T1000 (cell line): ENCODE measurements around the gene USP53.
"Not testable (repeated sequence)": the region's sequence is repeated elsewhere in the genome, so short reads cannot be mapped to it uniquely, and the experiment has no call there.

Source experiments
- DNase-seq: peaks from one replicate; lab custom pipeline; 2025; ENCODE audit warnings: mixed read lengths; lab: John Stamatoyannopoulos, UW

USP53 gene

DNA sequence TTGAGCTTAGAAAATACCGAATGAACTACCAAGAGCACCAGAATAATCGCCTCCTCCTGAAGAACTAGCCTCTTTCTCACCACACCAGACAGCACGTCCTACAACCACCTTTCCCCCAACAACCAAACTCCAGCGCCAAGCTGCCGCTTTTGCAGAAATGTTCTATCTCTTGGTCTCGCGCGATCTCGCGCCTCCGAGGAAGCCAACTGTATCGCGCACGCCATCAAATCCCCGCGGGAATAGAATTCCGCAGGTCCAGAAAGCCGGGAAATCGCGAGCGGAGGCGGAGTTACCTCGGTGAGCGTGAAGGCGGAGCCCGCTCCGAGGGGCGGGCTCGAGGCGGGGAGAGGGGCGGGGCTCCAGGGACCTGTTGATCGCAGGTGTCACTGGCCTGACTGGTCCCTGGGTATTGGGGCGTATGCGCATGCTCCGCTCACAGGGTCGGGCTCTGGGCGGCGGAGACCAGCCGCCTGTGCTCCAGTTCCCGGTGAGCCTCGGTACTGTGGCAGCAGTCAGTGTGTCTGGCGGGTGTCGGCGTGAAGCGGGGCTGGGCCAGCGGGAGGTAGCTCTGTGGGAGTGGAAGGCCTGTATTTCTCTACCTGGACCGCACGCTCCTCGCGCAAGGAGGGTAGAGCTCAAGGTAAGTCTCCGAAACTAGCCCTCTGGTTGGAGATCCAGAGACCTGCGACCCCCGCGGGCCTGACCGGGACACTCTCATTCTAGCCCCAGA is at the start of gene USP53:
Gene USP53 (plus strand): TSS at position 480 of the 730 bp plus-strand sequence. CDS start 27,047 bp downstream, outside the sequence.
- DNase-seq = peak; percentile 99

DNA sequence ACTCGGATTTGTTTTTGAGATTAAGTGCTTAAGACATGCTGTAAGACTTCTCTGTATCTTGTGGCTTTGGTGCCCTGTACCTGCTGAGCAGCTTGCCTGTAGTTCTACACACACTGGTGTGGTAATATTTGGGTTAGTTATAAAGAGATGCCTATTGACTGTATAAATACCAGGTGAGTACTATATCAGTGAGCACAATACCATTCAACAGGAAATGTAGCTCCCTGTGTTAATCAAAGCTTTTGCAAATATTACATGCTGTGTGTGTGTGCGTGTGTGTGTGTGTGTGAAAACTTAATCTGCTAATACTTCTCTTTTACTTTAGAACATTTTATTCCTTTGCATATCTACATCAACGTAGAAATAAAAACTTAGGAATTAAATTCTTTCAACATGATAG is 46.7 kb upstream of the USP53 start:
- no peak for DNase-seq

DNA sequence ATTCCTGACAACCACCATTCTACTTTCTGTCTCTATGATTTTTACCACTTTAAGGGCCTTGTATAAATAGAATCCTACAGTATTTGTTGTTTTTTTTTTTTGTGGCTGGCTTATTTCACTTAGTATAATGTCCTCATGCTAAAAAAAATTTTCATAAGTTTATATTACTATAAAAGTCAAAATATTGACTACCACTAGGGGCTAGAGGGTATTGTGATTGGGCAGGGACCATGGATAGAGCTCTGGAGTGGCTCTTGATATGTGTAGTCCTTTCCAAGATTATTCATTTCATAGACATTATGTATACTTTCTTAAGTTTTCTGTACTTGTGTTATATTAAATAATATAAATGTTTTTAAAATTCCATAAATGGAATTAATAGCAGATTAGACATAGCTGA is 42.3 kb upstream of the USP53 start:
- no peak for DNase-seq

DNA sequence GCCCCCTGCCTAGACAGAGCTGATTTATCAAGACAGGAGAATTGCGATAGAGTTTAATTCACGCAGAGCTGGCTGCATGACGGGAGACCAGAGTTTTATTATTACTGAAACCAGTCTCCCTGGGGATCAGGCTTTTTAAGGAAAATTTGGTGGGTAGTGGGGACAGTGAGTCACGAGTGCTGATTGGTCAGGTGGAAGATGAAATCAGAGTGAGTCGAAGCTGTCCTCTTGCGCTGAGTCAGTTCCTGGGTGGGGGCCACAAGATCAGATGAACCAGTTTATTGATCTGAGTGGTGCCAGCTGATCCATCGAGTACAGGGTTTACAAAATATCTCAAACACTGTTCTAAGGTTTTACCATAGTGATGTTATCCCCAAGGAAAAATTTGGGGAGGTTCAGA is 40.3 kb upstream of the USP53 start:
- DNase-seq = peak; percentile 28

DNA sequence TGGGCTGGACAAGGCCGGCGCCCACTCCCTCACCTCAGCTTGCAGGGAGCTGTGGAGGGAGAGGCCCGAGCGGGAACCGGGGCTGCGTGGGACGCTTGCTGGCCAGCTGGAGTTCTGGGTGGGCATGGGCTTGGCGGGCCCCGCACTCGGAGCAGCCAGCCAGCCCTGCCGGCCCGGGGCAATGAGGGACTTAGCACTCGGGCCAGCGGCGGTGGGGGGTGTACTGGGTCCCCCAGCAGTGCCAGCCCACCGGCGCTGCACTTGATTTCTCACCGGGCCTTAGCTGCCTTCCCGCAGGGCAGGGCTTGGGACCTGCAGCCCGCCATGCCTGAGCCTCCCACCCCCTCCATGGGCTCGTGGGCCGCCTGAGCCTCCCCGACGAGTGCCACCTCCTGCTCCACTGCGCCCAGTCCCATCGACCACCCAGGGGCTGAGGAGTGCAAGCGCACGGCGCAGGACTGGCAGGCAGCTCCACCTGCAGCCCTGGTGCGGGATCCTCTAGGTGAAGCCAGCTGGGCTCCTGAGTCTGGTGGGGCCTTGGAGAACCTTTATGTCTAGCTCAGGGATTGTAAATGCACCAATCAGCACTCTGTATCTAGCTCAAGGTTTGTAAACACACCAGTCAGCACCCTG is 38.7 kb upstream of the USP53 start:
- DNase-seq = not testable (repeated sequence)

DNA sequence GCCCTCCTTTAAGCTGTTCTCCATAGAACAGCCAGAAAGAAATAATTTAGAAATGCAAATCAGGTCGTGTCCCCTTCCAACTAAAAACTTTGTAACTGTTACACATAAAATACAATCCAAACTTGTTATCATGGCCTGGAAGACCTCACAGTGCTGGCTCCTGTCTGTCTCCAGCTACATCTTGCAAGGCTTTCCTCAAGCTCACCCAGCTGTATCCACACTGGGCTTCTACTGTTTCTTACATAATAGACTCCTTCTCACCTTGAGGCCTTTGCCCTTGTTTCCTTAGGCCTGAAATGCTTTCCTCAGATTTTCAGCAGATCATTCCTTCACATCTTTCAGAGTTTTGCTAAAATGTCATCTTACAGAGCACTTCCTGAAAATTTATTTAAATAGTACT is 33.5 kb upstream of the USP53 start:
- no peak for DNase-seq

DNA sequence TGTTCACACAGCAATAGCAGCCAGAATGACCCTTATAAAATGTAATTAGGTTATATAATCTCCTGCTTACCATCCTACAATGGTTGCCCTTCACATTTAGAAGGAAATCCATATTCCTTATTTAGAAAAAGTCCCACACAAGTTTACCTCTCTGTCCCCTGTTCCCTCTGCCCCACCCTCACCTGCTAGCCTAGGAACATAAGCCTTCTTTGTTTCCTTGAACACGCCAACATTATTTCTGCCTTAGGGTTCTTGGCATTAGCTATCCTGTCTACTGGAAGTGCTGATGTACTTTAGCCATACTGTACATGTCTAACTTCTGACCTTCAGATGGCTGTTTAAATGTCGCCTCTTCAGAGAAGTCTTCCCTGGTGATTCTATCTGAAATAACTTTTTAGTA is 28.4 kb upstream of the USP53 start:
- DNase-seq = no peak

DNA sequence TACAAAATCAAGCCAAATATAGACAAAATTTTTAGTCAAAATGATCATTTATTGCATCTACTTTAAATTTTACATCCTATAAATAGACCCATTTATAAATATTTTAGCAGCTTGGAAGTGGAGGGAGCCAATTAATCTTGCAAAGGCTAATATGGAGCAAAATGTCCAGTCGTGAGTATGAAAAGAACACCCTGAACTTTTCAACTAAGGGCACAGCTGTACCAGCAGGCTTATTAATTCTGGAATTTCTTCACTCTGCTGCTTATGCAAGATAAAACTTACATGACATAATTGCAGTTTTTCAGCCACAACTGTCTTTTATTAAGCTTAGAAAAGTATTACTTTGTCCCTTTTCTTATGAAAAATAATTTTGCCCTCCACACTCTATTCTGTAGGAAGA is 22.9 kb upstream of the USP53 start:
- no peak for DNase-seq

DNA sequence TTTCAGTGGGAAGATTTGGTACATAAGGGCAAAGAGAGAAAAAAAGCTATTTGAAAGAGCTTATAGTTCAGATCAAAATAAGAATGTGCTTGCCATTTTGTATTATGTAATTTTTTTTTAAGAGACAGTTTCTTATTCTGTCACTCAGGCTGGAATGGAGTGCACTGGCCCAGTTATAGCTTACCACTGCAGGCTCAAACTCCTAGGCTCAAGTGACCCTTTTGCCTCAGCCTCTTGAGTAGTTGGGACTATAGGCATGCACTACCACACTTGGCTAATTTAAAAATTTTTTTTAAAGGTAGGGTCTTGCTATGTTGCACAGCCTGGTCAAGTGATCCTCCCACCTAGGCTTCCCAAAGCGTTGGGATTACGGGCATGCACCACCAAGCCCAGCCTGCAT is 22.2 kb upstream of the USP53 start:
- no peak for DNase-seq

DNA sequence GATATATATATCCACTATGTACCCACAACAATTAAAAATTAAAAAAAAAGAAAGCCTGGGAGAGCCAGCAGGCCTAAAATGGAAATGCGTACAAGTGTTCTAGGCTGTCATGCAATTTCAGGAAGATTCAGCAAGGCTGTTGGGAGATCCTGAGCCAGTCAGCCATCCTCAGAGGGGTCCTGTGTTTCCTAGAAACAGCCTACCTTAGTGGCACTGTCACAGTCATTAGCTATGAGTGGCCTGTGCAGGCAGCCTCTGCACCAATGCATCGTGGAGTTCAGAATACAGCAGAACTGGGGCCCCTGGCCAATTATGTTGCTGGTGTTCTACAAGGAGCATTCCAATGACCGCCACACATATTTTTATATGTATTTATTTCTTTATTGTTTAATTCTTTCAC is 21.0 kb upstream of the USP53 start:
- DNase-seq = no peak

DNA sequence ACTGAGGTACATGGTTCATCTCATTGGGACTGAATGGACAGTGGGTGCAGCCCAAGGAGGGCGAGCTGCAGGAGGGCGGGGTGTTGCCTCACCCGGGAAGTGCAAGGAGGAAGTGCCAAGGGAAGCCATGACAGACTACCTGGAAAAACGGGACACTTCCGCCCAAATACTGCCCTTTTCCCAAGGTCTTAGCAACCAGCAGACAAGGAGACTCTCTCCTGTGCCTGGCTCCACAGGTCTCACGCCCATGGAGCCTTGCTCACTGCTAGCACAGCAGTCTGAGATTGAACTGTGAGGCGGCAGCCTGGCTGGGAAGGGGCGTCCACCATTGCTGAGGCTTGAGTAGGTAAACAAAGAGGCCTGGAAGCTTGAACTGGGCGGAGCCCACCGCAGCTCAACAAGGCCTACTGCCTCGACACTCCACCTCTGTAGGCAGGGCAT is 14.7 kb upstream of the USP53 start:
- no peak for DNase-seq

DNA sequence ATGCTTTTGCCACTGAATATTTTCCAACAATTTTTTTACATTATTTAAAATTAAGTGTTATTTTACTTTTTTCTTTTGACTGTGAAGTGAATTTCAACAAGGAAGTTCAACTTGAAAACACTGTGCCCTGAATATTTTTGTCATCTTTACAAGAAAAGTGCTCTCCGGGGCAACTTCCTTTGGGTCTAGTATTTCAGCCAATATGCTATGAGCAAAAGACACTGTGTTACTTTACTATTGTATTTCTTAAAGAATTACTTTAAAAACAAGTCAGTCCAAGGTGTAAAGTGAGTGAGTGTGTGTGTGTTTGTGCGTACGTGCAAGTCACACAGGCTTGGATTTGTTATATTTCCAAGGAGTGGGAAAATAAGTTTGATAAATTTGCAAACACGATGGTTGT is 7.6 kb upstream of the USP53 start:
- DNase-seq = no peak

DNA sequence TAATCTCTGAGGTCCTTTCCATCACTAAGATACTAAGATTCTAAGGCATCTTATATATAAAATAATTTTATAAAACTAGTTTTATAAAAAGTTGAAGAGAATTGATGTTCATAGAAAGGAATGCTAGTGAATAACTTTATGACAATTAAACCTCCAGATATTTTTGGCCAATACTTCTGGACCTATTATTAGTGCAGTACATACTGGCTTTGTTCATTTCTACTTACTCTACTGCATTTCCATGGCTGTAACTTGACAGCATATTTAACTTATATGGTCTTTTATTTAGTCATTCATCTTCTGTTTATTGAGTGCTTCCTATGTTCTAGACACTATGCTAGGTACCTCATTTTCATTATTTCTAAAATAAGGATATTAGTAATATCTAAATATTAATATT is 6.8 kb upstream of the USP53 start:
- no peak for DNase-seq

DNA sequence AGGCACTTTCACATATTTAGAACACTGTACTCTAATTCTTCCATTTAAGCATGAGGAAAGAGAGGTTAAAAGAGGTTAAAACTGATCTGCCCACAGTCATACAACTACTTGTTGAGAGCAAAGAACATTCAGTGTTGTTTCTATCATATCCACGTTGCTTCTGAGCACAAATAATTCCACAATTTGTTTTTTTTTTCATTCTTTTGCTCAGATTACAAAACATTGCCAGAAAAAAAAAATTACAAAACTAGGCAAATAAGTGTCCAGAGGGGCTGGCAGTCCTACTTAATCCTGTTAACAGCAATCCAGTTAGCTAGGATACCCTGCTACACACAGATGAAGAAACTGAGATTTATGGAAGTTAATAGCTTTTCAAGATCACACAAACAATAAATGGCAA is 6.3 kb upstream of the USP53 start:
- DNase-seq = no peak

DNA sequence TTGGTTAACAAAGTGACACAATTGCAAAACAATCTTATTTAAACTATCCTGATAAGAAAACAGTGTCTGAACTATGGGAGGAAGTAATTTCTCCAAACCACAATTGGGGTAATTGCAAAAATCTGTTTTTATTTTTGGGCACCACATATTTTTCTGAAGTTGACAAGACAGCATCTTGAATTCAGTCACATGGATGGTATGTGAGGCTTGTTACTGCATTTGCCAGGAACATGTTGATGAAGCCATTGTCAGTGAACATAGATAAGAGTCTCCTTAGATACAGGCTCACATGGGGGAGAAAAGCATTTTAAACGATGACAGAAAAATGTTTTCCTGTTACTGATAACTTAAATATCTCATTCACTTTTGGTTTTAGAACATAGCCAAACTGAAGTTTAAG is 5.5 kb upstream of the USP53 start:
- DNase-seq = no peak

DNA sequence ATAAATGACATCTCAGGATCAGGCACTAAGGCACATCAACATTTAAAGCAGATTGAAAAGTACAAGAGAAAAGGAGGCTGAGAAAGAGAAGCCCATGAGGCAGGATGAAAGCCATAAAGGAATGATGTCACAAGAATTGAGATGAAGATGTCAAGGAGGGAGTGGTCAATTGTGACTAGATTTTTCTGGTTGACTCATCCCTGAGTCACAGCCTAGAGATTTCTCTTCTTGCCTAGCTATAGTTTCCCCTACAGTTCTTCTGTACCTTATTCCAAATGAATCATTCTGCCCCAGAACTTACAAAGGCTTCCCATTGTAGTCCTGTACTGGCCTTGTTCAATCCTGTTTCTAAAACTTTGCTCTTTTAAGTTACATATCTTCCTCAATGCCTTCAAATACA is 3.4 kb upstream of the USP53 start:
- peak; percentile 51 for DNase-seq

DNA sequence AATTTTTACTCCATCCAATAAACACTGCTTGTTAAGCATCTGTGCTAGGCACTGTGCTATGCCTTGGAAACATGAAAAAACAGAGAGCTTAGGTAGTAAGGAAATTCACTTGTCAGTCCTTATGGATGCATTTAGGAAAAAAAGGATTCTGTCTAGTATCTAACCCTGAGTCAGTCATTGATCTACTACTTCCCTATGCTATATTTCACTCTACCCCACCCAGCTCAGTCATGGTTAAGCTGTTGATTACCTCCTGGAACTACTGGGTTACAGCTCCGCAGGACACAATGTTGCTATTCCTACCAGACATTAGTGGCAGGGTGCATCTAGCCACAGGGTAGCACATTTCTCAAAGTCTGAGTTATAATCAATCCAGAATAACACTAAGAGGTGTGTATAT is 2.9 kb upstream of the USP53 start:
- no peak for DNase-seq

DNA sequence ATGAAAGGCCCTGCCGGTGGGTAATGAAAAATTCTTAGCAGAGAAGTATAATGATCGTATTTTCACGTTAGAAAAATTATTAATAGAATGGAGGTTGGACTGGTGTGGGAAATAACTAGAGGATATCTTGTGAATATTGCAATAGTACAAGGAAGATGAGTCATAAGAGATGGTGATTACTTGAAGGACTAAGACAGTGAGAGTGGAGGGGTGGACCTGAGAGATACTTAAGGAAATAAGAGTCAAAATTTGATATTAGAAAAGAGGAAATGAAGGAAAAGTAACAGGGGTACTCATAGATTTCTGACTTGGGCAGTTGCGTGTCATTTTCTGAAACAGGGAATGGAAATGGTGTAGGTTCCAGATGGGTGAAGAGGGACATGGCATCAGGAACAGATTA is 1.7 kb upstream of the USP53 start:
- DNase-seq = no peak

DNA sequence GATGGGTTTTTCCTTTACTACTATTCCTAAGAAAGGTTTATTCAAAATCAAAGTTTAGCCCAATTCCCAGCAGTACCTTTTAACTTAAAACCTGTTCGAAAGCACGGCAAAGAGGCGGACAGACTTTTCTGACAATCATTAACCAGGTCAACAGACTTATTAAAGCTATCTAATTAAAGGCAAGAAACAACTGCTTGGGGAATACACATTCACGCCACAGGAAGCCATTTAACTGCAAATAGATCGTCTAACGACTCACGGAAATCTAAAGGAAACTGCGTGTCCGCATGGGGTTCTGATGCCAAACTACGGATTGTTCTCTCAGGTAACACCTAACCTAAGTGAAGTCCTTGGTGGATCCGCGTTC is 663 bp upstream of the USP53 start:
- DNase-seq = no peak

DNA sequence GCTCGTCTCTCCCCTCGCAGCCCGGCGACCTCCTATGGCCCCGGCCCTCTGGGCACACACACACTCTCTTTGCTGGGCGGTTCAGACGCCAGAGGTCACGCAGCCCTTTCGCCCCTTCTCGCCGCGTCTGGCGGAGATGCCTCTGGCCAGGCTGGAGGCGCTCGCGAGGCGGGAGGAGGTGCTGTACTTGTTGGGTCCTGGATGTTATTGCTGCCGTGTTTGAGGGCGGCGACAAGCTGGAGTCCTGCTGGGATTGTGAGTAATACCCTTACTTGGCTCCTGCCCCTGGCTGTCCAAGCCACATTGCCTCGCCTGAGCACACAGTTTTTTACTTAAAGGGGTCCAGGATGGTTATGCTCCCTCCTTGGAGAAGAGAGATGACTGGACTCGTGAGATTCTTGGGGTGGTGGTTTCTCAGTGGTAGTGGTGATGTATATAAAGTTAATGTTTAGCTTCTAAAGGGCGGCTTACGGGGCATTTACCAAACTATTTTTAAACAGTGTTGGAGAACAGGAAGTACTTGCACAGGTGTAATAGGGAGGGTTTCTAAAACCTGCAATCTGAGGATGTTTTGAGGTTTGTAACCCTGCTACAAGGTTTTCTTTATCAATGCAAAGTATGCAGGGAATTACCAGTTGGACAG is 572 bp downstream of the USP53 start:
- peak; percentile 85 for DNase-seq

DNA sequence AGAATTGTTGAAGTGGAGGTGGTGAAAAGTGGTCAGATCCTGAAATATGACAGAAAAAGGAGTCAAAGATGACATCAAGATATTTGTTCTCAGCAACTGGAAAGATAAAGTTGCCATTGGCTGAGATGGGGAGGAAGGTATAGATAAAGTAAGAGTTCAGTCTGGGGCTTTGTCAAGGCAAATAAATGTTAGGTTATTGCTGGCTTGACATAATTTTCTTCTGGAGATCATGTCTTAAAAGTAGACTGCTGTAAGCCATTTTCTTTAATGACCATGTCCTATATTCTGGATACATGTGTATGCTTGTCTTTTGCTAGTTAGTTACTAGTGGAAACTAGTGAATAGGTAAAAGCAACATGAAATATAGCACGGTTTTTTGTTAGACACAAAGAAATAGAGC is 5.6 kb downstream of the USP53 start:
- DNase-seq = no peak

DNA sequence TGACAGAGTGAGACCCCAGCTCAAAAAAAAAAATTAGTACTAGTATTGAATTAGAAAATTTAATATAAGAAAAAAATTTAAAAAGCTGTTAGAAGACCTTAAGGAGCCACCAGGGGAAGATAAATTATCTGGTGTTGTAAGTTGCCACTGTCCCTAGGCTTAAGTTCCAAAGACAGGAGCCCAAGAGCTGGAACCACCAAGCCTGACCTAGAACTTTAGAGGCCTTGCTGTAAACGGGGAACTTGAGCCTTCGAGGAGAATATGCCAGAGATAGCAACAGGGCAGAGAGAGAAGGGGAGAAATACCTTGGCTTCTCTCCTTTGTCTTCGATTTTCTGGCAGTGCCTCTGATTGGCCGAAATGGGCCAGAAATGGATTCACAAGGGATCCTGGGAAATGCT is 8.9 kb downstream of the USP53 start:
- no peak for DNase-seq

DNA sequence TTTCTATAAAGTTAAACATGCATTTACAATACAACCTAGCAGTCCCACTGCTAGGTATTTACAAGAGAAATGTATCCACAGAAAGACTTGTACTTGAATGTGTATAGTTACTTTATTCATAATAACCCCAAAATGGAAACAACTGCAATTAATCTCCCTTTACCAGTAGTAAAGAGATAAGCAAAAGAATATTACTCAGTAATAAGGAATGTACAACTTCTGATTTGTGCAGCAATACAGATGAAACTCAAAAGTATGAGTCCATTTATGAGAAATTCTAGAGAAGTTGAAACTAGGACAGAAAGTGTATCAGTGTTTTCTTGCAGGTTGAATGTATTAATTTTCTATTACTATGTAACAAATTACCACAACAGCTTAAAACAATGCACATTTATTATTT is 15.2 kb downstream of the USP53 start:
- no peak for DNase-seq

DNA sequence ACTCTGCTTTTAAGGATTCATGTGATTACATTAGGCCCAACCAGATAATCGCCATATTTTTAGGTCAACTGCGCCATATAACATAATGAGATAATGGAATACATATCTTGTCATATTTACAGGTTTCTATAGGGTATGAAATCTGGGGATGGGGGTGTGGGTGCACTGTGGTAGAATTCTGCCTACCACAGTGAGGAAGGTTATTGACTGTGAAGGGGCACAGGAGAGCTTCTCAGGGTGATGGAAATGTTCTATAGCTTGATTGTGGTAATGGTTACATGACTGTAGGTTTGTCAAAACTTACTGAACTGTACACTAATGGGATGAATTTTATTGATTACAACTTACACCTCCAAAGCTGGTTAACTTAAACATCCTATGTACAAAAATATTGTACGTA is 15.9 kb downstream of the USP53 start:
- DNase-seq = no peak
